Measurements from ENCODE around the gene KRTAP4-16.
"Not testable (repeated sequence)": the region's sequence is repeated elsewhere in the genome, so short reads cannot be mapped to it uniquely, and the experiment has no call there.

KRTAP4-16 gene

GRCh38 chr17:41101586-41102259, at the start of gene KRTAP4-16:
Gene KRTAP4-16 (minus strand): TSS chr17:41102209. CDS start chr17:41102209, 0 bp downstream.
- DNase-seq (ENCODE audit: low read depth in 1 of 2, low spot score in 1 of 2): no peak

- DNase-seq (ENCODE audit: low read depth in 1 of 2, low spot score in 1 of 2): no peak
Measured at GRCh38 chr17:41151525-41151924, 49.5 kb upstream of the KRTAP4-16 start.

GRCh38 chr17:41150026-41150425, 48.0 kb upstream of the KRTAP4-16 start:
- DNase-seq (ENCODE audit: low read depth in 1 of 2, low spot score in 1 of 2): no peak

GRCh38 chr17:41149652-41149985, 47.6 kb upstream of the KRTAP4-16 start, which contains the start of gene KRTAP4-5:
Gene KRTAP4-5 (minus strand): TSS chr17:41149825. CDS start chr17:41149767, 58 bp downstream.
- no peak for DNase-seq (ENCODE audit: low read depth in 1 of 2, low spot score in 1 of 2)

DNA sequence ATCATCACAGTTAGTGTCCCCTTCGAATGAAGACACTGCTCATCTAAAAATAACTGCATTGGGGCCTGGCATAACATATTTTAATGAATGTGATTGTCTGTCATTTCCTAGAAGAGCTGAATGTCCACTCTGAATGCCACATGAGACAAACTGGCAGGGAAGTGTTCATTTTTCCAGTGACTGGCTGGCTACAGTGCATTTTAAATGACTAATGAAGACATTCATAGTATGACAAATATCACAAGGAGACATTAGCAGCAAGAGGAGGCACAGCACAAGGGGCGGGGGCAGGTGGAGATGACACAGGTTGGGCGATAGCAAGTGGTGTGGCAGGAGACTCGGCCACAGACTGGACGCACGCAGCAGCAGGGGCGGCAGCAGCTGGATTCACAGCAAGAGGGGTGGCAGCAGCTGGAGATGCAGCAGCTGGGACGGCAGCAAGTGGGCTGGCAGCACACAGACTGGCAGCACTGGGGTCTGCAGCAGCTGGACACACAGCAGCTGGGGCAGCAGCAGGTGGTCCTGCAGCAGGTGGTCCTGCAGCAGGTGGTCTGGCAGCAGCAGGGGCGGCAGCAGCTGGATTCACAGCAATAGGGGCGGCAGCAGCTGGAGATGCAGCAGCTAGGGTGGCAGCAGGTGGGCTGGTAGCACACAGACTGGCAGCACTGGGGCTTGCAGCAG, 47.1 kb upstream of the KRTAP4-16 start:
- DNase-seq (ENCODE audit: low read depth in 1 of 2, low spot score in 1 of 2): not testable (repeated sequence)

GRCh38 chr17:41147531-41148204, 45.7 kb upstream of the KRTAP4-16 start:
- DNase-seq (ENCODE audit: low read depth in 1 of 2, low spot score in 1 of 2): no peak

DNA sequence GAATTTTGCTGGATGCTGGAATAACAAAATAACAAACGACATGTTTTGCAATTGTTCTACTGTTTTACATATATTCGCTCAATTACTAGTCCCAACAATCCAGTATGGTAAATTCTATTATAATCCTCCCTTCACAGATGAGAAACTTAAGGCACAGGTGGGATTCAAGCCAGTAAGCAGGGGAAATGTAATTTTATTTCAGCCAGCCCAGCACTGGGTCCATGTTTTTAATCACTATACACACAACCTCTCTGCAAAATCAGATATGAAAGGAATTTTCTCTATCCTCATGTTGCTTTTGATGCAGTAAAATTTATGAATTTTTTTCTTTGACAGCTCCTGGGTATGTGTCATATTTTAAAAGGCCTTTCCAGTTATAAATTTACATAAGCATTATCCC, 43.3 kb upstream of the KRTAP4-16 start:
- DNase-seq (ENCODE audit: low read depth in 1 of 2, low spot score in 1 of 2): no peak

GRCh38 chr17:41144846-41145245, 42.8 kb upstream of the KRTAP4-16 start:
- no peak for DNase-seq (ENCODE audit: low read depth in 1 of 2, low spot score in 1 of 2)

GRCh38 chr17:41141361-41141760, 39.4 kb upstream of the KRTAP4-16 start:
- DNase-seq (ENCODE audit: low read depth in 1 of 2, low spot score in 1 of 2): no peak

DNA sequence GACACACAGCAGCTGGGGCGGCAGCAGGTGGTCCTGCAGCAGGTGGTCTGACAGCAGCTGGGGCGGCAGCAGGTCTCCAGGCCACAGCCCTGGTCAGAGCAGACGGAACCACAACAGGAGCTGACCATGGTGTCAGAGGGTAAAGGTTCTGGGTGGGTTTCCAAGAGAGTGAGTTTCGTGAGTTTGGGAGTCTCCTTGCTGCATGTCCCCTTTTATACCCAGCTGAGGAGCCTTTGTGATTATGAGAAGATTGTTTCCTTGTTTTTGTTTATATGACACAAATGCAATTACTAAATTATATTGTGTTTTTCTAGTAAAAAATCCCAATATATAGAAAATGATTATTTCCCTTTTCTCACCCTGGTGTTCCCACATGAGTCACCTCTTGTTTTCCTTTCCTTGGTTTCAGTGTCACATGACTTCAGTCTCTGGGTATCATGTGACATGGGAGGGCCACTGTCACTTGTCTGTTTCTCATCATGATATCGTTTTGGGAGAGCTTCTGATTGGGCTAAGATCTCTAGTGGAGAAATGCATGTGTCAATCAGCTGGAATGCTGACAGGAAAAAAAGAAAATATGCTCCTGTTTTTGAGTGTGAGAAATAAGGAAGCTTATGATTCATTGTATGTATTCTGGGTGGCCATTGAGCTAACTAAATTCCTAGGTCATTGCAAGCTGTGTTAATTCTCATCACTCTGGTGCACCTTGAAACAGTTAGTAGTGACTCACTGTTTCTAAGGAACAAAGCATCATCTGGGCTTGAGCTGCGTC, 38.5 kb upstream of the KRTAP4-16 start, which contains the start of gene KRTAP4-6:
KRTAP4-6 (minus strand) TSS at position 185 of the 772 bp plus-strand sequence; CDS start at position 128, 57 bp downstream.
- DNase-seq (ENCODE audit: low read depth in 1 of 2, low spot score in 1 of 2): no peak

- not testable (repeated sequence) for DNase-seq (ENCODE audit: low read depth in 1 of 2, low spot score in 1 of 2)
Measured at GRCh38 chr17:41139865-41140264, 37.9 kb upstream of the KRTAP4-16 start.

GRCh38 chr17:41133880-41134735, 32.1 kb upstream of the KRTAP4-16 start:
- no peak for DNase-seq (ENCODE audit: low read depth in 1 of 2, low spot score in 1 of 2)

DNA sequence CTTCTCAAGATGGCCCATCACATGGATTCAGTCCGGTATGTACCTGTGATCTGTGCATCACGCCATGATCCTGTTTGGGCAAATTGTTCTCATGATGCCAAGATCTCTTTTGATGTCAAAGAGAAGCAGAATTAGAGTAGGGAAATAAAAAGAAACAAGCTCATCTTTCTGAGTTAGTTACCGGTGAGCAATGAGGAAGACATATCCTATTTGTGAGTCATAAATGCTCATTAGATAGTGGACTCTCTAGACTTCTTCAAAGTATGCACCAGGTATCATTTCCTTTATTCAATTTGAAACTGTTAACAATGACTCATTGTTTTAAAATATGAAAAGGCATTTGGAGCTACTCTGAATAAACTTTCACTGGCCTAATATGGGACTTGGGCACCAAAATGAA, 30.0 kb upstream of the KRTAP4-16 start:
- no peak for DNase-seq (ENCODE audit: low read depth in 1 of 2, low spot score in 1 of 2)

- no peak for DNase-seq (ENCODE audit: low read depth in 1 of 2, low spot score in 1 of 2)
Measured at GRCh38 chr17:41127371-41127770, 25.4 kb upstream of the KRTAP4-16 start.

- DNase-seq (ENCODE audit: low read depth in 1 of 2, low spot score in 1 of 2): no peak
Measured at GRCh38 chr17:41126412-41126811, 24.4 kb upstream of the KRTAP4-16 start.

GRCh38 chr17:41125064-41125463, 23.1 kb upstream of the KRTAP4-16 start:
- DNase-seq (ENCODE audit: low read depth in 1 of 2, low spot score in 1 of 2): no peak

DNA sequence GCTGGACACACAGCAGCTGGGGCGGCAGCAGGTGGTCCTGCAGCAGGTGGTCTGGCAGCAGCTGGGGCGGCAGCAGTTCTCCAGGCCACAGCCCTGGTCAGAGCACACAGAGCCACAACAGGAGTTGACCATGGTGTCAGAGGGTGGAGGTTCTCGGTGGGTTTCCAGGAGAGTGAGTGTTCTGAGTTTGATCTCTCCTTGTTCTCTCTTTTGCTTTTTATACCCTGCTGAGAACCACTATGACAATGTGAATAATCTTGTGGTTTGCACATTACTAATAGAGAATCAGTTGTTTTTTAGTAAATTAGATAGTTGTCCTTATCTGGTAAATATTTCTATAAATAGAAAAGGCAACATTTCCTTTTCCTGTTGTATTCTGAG, 22.0 kb upstream of the KRTAP4-16 start, which contains the start of gene KRTAP4-12:
KRTAP4-12 (minus strand) TSS at position 192 of the 381 bp plus-strand sequence; CDS start at position 132, 60 bp downstream.
- not testable (repeated sequence) for DNase-seq (ENCODE audit: low read depth in 1 of 2, low spot score in 1 of 2)

GRCh38 chr17:41123292-41123990, 21.4 kb upstream of the KRTAP4-16 start:
- not testable (repeated sequence) for DNase-seq (ENCODE audit: low read depth in 1 of 2, low spot score in 1 of 2)

GRCh38 chr17:41121742-41122141, 19.7 kb upstream of the KRTAP4-16 start:
- no peak for DNase-seq (ENCODE audit: low read depth in 1 of 2, low spot score in 1 of 2)

Data from activated CD4-positive, alpha-beta T cell treated with anti-CD3 and anti-CD28 coated beads, Interleukin-2, amount 50 U/mL, for 24 hours (primary cell).